GM21576 (cell line): Measurements from ENCODE around the gene ZBTB44.
A peak's percentile ranks its signal among the peaks of the same experiment; 100 is the strongest.

Source experiments
- ATAC-seq: cut with Tn5 transposase; IDR thresholded peaks from one replicate; pipeline ENCODE4 v1.9.1; 2021; ENCODE audit warnings: mild to moderate bottlenecking, moderate library complexity; ENCODE audit not compliant: unreplicated experiment

Gene ZBTB44

DNA sequence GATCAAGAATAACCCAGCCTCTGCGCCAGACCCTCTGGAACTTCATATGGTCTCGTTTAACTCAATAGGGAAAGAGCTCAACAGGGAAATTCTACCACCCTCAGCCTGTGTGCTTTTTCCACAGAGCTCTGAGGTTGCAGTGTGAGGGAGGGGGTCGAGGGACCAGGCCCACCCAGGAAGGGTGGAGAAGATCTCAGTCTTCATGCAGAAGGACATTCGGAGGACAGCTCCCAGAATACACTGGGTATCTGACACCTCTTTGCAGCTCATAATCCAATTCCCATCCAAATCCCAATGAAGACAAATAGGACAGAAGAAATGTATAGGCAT lies 98.5 kb downstream of the ZBTB44 start:
- ATAC-seq = no peak

DNA sequence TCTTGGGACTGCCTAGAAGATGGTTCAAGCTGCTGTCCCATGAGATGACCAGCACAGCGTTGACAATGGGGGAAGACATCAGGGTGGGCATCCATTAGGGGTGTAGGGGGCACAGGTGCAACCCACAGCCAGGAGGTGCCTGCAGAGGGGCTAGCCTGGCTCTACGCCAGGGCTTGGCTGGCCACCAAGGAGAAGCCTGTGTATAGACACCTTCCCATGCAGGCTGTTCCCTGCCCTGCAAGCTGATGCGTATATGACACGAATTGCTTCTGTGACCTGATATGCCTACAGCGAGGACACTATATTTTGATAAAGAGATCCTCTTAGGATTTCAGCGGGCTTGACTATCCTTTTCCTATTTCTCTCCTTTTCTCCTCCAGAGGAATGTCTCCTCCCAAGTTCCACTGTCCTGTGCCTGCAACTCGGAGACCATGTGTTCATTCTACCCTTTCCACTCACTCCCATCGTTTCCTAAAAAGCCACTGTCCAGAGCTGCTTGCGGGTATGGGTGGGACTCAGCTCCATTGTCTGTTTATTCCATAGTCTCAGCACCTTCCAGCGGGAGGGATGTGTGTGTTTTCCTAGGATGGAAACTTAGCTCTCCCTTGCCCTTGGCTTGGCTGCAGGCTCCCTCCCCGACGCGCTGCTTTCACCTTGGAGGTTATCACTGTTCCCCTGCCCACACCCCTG lies 99.0 kb downstream of the ZBTB44 start:
- no peak for ATAC-seq

GRCh38 chr11:130214861-130215530 lies 99.7 kb downstream of the ZBTB44 start:
- no peak for ATAC-seq

GRCh38 chr11:130213979-130214281 lies 100.8 kb downstream of the ZBTB44 start:
- no peak for ATAC-seq

DNA sequence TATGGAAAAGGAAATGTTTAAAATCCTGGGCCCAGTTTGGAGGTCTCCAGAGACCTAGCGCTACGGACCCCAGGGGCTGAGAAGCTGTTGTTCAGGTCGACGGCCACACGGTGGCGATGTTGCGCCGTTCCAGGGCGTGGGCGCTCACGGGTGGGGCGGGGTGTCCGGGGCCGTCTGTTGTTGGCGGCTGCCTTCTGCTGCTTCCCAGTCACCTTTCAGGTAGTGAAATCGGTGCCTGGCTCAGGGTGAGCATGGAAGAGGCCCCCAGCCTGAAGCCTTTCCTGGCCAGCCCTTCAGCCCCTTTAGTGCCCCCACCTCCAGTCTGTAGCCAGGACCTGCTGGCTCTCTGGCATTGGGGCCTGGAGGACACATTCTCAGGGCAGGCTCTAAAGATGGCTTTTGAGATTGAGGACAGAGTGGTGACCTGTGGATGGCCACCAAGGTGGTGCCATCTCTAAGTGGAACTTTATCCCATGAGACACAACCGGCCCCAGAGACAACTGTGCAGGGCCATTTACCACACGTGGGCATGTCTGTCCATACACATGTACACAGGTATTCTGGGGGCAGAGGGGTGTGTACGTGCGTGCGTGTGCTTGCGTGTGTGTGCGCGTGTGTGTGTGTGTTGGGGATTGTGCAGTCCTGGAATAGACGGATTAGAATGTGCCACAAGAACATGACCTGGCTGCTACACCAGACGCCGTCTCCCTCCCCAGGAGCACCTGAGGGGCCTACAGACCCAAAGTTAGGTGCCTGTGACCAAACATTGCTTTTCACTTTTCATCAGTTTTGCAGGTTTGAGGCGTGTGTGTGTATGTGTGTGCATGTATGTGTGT lies 101.4 kb downstream of the ZBTB44 start:
- ATAC-seq = peak; percentile 89

DNA sequence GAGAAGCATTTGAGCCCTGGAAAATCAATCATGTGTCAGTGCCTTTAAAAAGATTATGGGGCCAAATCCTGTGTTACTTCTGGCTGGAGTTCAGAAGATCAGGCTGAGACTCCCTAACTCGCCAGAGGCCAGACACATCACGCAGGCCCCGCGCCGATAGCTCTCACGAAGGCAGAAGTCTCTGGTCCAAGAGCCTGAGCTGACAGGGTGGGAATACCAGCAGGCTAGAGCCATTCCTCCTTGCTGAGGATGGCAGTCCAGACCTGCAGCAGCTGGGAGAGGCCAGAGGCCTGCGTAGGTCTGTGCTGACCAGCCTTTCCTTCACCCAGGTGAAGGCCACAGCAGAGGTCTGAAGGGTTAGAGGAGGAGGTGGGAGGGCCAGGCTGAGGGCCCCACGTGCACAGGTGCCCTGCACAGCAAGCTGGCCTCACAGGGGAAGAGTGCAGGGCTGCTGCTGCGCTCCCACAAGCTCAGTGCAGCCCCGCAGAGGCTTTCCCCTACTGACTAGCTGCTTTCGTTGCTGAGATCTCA lies 102.2 kb downstream of the ZBTB44 start:
- no peak for ATAC-seq

DNA sequence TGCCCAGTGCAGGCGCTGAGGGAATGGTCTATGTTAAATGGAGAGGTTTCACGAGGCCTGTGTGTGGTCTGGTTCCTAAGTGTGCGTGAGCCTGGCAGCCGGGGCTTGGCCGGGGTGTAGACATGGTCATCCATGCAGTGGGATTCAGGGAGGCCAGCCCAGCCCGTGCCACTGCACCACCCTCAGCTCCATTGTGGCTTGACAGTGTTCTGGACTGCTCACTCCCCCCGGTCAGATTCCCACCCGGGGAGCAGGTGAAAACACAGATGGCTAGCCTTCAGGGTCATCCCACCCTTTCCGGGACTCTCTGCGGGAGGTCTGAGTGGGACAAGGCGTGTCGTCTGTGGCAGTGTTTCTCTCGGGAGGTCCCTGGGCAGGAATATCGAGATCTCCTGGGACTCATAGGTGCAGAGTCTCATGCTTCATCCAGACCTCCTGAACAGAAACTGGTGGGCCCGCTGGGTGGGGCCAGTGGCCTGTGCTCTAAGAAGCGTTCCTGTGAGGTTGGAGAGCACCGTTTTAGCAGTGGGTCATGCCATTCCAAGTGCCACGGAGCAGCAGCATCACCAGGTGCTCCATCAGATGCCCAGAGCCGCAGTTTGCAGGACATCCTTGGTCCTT lies 102.8 kb downstream of the ZBTB44 start:
- ATAC-seq = no peak

- no peak for ATAC-seq
These were observed 103.6 kb downstream of the ZBTB44 start for GRCh38 chr11:130211144-130211543.

DNA sequence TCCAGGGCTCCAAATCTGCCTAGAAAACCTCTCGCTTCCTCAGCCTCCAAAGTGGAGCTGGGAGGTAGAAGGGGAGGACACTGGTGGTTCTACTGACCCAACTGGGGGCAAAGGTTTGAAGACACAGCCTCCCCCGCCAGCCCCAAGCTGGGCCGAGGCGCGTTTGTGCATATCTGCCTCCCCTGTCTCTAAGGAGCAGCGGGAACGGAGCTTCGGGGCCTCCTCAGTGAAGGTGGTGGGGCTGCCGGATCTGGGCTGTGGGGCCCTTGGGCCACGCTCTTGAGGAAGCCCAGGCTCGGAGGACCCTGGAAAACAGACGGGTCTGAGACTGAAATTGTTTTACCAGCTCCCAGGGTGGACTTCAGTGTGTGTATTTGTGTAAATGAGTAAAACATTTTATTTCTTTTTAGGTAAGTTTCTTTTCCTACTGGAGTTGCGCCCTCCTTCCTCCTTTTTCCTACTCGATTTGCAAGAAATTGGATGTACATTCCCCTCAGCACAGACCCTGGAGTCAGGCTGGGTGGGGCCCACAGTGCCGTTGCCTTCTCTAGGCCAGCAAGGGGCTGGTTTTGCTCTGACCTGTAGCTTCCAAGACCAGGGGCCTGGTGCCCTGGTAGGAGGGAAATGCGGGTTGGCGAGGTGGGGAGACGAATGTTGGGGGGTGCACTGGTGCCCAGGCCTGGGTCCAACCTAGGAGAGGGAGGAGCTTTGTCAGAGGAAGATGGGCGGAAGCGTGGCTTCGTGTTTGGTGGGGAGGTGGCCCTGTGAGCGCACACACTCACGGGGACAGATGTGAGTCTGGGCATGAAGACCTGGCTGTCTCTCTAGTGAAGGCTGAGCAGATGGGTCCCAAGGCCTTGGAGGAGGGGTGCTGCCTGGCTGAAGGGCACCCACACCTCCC lies 104.5 kb downstream of the ZBTB44 start:
- ATAC-seq = no peak

DNA sequence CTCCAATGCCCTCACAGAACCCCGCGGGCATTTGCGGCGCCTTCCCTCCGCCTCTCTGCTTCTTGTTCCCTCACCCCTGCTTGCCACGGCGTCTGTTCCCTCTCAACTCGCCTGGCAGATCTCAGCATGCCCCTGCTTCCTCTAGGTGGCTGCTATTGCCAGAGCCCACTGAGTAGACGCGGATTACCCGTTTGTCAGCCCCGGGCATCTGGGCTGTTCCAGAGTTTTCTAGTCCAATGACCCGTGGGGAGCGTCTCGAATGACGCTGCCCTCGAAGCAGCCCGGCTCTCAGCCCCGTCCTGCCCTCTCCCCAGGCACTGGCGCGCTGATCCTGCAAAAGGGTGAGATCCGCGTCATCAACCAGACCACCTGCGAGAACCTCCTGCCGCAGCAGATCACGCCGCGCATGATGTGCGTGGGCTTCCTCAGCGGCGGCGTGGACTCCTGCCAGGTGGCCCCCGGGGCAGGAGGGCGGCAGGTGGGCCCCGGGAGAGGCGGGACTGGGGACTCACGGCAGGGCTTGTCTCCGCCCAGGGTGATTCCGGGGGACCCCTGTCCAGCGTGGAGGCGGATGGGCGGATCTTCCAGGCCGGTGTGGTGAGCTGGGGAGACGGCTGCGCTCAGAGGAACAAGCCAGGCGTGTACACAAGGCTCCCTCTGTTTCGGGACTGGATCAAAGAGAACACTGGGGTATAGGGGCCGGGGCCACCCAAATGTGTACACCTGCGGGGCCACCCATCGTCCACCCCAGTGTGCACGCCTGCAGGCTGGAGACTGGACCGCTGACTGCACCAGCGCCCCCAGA lies 105.4 kb downstream of the ZBTB44 start:
- no peak for ATAC-seq

GRCh38 chr11:130208241-130209127 lies 106.2 kb downstream of the ZBTB44 start:
- ATAC-seq = no peak

GRCh38 chr11:130206141-130206540 lies 108.6 kb downstream of the ZBTB44 start:
- ATAC-seq = no peak

- no peak for ATAC-seq
These were observed 110.0 kb downstream of the ZBTB44 start for GRCh38 chr11:130204703-130205095.

DNA sequence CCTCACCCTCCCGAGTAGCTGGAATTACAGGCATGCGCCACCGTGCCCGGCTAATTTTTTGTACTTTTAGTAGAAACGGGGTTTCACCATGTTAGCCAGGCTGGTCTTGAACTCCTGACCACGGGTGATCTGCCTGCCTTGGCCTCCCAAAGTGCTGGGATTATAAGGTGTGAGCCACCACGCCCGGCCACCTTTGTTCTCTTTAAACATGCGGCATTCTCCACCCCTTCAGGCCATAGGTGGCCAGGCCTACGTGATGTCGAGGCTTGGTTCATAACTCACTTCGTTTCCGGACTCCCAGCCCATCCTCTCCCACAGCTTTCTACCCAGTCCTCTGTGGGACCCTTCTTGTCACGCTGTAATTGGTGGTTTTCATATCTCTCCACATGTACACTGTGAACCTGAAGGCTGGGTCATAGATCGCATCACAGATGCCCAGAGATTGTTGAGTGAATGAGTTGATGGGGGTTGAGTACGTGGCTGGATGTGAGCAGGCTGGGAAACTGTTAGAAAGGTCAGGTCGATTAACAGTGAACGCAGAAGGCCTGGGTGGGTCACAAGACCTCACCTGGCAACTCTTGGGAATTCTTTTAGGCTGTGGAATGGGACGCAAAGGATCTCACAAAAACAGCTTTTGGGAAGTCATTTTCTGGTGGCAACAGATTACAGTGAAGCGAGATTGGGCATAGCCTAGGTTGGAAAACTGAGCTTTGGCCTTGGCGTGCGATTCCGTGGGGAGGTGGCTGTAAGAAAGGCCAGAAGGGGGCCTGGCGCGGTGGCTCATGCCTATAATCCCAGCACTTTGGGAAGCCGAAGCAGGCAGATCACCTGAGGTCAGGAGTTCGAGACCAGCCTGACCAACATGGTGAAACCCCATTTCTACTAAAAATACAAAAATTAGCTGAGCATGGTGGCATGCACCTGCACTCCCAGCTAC lies 110.7 kb downstream of the ZBTB44 start:
- ATAC-seq = no peak

GRCh38 chr11:130202818-130203689 lies 111.7 kb downstream of the ZBTB44 start:
- ATAC-seq = no peak

DNA sequence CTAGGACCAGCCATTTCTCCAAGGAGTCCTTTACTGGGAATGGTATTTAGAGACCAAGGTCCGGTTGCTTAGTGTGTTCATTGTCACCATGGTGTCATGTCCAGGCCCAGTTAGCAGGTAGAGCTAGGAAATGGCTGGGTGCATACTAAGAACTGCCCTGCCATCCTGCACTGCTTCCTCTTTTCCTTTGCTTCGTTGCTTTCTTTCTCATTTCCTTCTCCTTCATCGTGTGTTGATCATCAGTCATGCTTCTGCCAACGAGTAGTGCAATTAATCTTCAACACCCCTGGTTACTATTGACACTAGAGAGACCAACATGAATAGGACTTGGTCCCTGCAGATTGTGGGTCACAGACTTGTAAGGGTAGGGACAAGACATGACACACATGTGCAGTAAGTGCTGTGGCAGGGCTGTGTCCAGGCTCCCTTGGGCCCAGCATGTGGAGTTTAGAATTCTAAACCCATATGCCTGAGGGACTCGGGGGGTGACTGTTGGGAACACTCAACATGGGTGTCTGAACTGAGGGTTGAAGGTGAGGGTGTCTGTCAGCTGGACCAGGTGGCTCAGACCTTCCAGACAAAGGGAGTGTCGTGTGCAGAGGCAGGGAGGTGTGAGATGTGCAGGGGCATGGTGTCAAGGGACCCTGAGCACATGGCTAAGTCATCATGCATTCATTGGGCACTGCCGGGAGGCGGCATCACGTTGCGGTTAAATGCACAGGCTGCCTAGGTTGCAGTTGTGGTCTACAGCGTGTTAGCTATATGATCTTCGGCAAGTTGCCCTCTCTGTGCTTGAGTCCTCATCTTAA lies 112.5 kb downstream of the ZBTB44 start:
- ATAC-seq = no peak
